Fibroblast of lung (primary cell): ENCODE results near the gene ANXA6. TPM values are rescaled to one million over a fixed set of nuclear protein-coding genes. Genes with fewer than 3 reads are reported as not detected.

Source experiments
- DNase-seq, 2 donors: peaks; one replicate each; pipeline versions ENCODE4 v3.0.0 to v3.0.0-alpha.2; 2010; ENCODE audit warnings: low read depth in 2 of 2
- H2AFZ ChIP-seq: 2 replicates; pipeline ENCODE4 v1.5.1; 2012; ENCODE audit warnings: low read length, control low read depth, inconsistent platforms
- H3K27ac ChIP-seq: 2 replicates; pipeline ENCODE4 v1.5.1; 2011; ENCODE audit warnings: low read length, control low read depth; ENCODE audit not compliant: insufficient read depth
- H3K27me3 ChIP-seq: 2 replicates; pipeline ENCODE4 v1.5.1; 2011; ENCODE audit warnings: mild to moderate bottlenecking, low read length; ENCODE audit not compliant: control insufficient read depth, insufficient read depth
- H3K36me3 ChIP-seq: 2 replicates; pipeline ENCODE4 v1.5.1; 2011; ENCODE audit warnings: low read length; ENCODE audit not compliant: control insufficient read depth, insufficient read depth
- H3K4me1 ChIP-seq: 2 replicates; pipeline ENCODE4 v1.5.1; 2011; ENCODE audit warnings: low read length; ENCODE audit not compliant: control insufficient read depth, insufficient read depth; ENCODE audit errors: extremely low read depth
- H3K4me2 ChIP-seq: 2 replicates; pipeline ENCODE4 v1.5.1; 2011; ENCODE audit warnings: low read length, control low read depth; ENCODE audit not compliant: insufficient read depth; ENCODE audit errors: extremely low read depth
- H3K4me3 ChIP-seq, 4 experiments: fragments of 200-600 bp in 1 of 4; sonication (generic) in 1 of 4; replicated peaks in 1 of 4; 2 replicates each; pipeline ENCODE4 v1.5.1; 2011 to 2016; ENCODE audit warnings: low read length in 4 of 4, low read depth in 3 of 4, mild to moderate bottlenecking in 3 of 4, control low read depth in 2 of 4, inconsistent platforms in 1 of 4, mixed read lengths in 1 of 4; ENCODE audit not compliant: insufficient read depth in 1 of 4; ENCODE audit errors: control extremely low read depth in 1 of 4
- H3K79me2 ChIP-seq: 2 replicates; pipeline ENCODE4 v1.5.1; 2012; ENCODE audit warnings: mild to moderate bottlenecking, low read length, inconsistent platforms; ENCODE audit not compliant: control insufficient read depth, insufficient read depth
- H3K9ac ChIP-seq: 2 replicates; pipeline ENCODE4 v1.5.1; 2011; ENCODE audit warnings: mild to moderate bottlenecking, low read length, control low read depth; ENCODE audit not compliant: insufficient read depth
- H3K9me3 ChIP-seq: 2 replicates; pipeline ENCODE4 v1.5.1; 2012; ENCODE audit warnings: low read depth, low read length; ENCODE audit not compliant: control insufficient read depth, insufficient read depth
- H4K20me1 ChIP-seq: 2 replicates; pipeline ENCODE4 v1.5.1; 2011; ENCODE audit warnings: low read length; ENCODE audit not compliant: control insufficient read depth, insufficient read depth; ENCODE audit errors: extremely low read depth
- EZH2 ChIP-seq: IDR thresholded peaks from 2 replicates; pipeline ENCODE4 v1.5.1; 2012; ENCODE audit warnings: low read length, control low read depth, mild to moderate bottlenecking; ENCODE audit errors: missing control alignments
- polyA plus RNA-seq, 2 donors: library from polyadenylated mRNA; depleted of rRNA in 1 of 2; stranded (reverse) in 1 of 2; unstranded in 1 of 2; fragments of >200 nt; gene quantifications; 2 replicates each; pipeline ENCODE4 v1.2.1, GENCODE V29; 2011 to 2012; ENCODE audit warnings: missing spikeins in 1 of 2
- total RNA-seq: library from RNA; depleted of rRNA; stranded (reverse); fragments of >200 nt; gene quantifications from 2 replicates; pipeline ENCODE4 v1.2.1, GENCODE V29; 2014
- TF ChIP-seq, protein P1 (sequence below), 2 donors: IDR thresholded peaks in 1 of 2; conservative IDR thresholded peaks in 1 of 2; 1 replicate in 1 of 2; 2 replicates in 1 of 2; pipeline ENCODE4 v1.5.1; 2011 to 2012; ENCODE audit warnings: low read length in 2 of 2, control low read depth in 1 of 2, inconsistent platforms in 1 of 2, low read depth in 1 of 2, mild to moderate bottlenecking in 1 of 2

Gene ANXA6
- total and polyA plus RNA-seq, 2 donors (not counting 1 experiment from before 2014, with no cell fraction given): 591 to 615 TPM

DNA sequence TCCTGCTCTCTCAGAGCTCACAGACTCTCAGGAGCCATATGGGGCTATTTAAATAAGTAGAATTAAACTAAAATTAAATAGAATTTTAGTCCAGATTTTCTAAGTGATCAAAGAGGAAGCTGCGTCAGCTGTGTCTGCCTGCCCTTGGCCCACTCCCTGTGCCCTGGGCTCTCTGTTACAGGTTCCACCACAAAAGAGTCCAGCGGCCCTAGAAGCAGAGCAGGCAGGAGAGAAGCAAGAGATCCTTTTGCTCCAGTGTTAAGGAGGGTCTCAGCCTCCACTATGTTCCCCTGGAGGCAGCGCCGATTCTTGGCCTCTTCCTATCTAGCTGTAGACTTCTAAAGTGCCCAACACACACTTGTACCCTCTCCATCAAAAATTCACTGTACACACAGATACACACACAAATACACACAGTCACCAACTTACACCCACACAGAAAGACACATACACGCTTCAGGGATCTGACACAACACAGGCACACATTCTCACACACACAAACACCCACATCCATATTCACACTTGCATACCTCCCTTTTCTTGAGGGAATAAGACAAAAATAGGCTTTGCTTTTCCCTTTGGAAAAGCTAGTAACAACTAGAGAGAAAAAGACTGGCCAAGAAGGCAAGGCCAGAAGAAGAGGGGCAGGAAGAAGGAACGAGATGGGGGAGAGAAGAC is 71.2 kb downstream of the ANXA6 start:
- no peak overlapping the region for H3K9ac ChIP-seq
- TF ChIP-seq, protein P1, sequence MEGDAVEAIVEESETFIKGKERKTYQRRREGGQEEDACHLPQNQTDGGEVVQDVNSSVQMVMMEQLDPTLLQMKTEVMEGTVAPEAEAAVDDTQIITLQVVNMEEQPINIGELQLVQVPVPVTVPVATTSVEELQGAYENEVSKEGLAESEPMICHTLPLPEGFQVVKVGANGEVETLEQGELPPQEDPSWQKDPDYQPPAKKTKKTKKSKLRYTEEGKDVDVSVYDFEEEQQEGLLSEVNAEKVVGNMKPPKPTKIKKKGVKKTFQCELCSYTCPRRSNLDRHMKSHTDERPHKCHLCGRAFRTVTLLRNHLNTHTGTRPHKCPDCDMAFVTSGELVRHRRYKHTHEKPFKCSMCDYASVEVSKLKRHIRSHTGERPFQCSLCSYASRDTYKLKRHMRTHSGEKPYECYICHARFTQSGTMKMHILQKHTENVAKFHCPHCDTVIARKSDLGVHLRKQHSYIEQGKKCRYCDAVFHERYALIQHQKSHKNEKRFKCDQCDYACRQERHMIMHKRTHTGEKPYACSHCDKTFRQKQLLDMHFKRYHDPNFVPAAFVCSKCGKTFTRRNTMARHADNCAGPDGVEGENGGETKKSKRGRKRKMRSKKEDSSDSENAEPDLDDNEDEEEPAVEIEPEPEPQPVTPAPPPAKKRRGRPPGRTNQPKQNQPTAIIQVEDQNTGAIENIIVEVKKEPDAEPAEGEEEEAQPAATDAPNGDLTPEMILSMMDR (conservative IDR thresholded peaks at IDR 0.05 in 1 of 2, IDR thresholded peaks at IDR 0.05 in 1 of 2; ENCODE audit: low read depth in 1 of 2, low read length in 2 of 2): no peak
- TF ChIP-seq EZH2: no peak
- H3K4me1 ChIP-seq: peaks cover 9% of the 10 kb centered on the region
- H2AFZ ChIP-seq: no peak overlapping the region
- no peaks in the 10 kb centered on the region for H3K36me3 ChIP-seq
- H3K27ac ChIP-seq: no peak overlapping the region
- no peak overlapping the region for H3K4me3 ChIP-seq
- H4K20me1 ChIP-seq: no peaks in the 10 kb centered on the region
- no peaks in the 10 kb centered on the region for H3K9me3 ChIP-seq
- H3K79me2 ChIP-seq: no peaks in the 10 kb centered on the region
- H3K4me2 ChIP-seq: no peak overlapping the region
- no peak for DNase-seq
- H3K27me3 ChIP-seq: no peaks in the 10 kb centered on the region

DNA sequence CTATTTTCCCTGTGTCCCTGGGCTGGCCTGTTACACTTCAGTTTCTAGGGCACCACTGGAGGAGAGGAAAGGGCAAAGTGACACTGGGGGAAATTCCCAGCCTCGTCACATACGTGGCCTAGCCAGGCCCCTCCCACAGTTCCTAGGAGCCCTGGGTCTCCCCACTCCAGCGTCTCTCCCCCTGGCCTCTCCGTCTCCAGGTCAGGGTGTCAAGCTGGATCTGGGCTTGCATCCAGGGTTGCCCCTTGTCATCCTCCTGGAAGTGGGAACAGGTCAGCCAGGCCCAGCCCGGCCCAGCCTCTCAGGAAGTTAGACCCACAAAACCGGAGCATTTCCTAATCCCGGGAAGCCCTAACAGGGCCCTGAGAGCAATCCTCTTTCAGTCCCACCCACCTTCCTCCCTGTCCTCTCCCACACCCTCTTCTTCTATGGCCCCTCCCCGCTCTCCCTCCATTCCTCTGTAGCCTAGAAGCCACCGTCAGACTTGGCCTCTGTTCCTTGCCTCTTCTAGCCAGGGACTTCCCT is 72.0 kb downstream of the ANXA6 start:
- Histone ChIP-seq H3K4me3 (no peak overlapping the region), H3K9me3 (no peaks in the 10 kb centered on the region), H2AFZ (peak overlapping the region; percentile 13), H4K20me1 (no peaks in the 10 kb centered on the region), H3K4me1 (peaks cover 10% of the 10 kb centered on the region), H3K27me3 (no peaks in the 10 kb centered on the region), H3K79me2 (no peaks in the 10 kb centered on the region), H3K36me3 (no peaks in the 10 kb centered on the region), H3K4me2 (no peak overlapping the region), H3K9ac (no peak overlapping the region), H3K27ac (no peak overlapping the region)
- no peak for DNase-seq
- TF ChIP-seq EZH2: no peak
- TF ChIP-seq, protein P1 (conservative IDR thresholded peaks at IDR 0.05 in 1 of 2, IDR thresholded peaks at IDR 0.05 in 1 of 2; ENCODE audit: low read depth in 1 of 2, low read length in 2 of 2): no peak

DNA sequence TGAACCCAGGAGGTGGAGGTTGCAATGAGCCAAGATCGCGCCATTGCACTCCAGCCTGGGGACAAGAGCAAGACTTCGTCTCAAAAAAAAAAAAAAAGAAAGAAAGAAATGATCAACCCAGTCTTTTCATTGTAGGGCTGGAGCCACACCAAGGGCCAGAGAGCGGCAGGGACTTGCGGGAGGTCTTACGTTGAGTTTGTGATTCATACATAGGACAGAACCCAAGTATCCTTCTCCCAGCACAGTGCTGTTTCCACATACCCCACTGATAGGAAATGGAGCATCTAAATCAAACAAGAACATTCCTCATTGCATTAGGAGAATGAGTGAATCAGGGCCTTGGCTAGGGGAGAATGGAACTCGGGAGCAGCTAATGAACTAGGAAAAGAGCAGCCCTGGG is 73.2 kb downstream of the ANXA6 start:
- no peaks in the 10 kb centered on the region for H3K36me3 ChIP-seq
- H3K4me2 ChIP-seq: no peak overlapping the region
- H3K9ac ChIP-seq: no peak overlapping the region
- no peaks in the 10 kb centered on the region for H3K9me3 ChIP-seq
- H3K4me1 ChIP-seq: peaks cover 12% of the 10 kb centered on the region
- H2AFZ ChIP-seq: no peak overlapping the region
- no peak overlapping the region for H3K27ac ChIP-seq
- H3K79me2 ChIP-seq: no peaks in the 10 kb centered on the region
- no peaks in the 10 kb centered on the region for H4K20me1 ChIP-seq
- no peaks in the 10 kb centered on the region for H3K27me3 ChIP-seq
- no peak for DNase-seq
- no peak overlapping the region for H3K4me3 ChIP-seq
- TF ChIP-seq, protein P1 (conservative IDR thresholded peaks at IDR 0.05 in 1 of 2, IDR thresholded peaks at IDR 0.05 in 1 of 2; ENCODE audit: low read depth in 1 of 2, low read length in 2 of 2): no peak
- TF ChIP-seq EZH2: no peak
